IPS DF 4.7 (cell line): ENCODE measurements around the gene TSHB.
"Not testable (repeated sequence)": the region's sequence is repeated elsewhere in the genome, so short reads cannot be mapped to it uniquely, and the experiment has no call there.

Experiments
- DNase-seq: peaks from one replicate; pipeline ENCODE4 v3.0.0-alpha.2; 2013; ENCODE audit warnings: low spot score; ENCODE audit errors: extremely low read depth

Gene TSHB

GRCh38 chr1:115029526-115029925, at the start of gene TSHB:
TSHB (plus strand) TSS chr1:115029826; CDS start chr1:115033363, 3,537 bp downstream.
- DNase-seq = no peak

GRCh38 chr1:114982251-114982650, 47.4 kb upstream of the TSHB start:
- DNase-seq = no peak

- no peak for DNase-seq
Observed at GRCh38 chr1:114986286-114986685, 43.3 kb upstream of the TSHB start.

- DNase-seq = no peak
Observed at GRCh38 chr1:114988095-114988494, 41.5 kb upstream of the TSHB start.

- no peak for DNase-seq
Observed at GRCh38 chr1:114997510-114998289, 31.9 kb upstream of the TSHB start.

GRCh38 chr1:115006191-115006590, 23.4 kb upstream of the TSHB start:
- no peak for DNase-seq

- DNase-seq = no peak
Observed at GRCh38 chr1:115012006-115012405, 17.6 kb upstream of the TSHB start.

GRCh38 chr1:115012434-115012833, 17.2 kb upstream of the TSHB start:
- no peak for DNase-seq

GRCh38 chr1:115013792-115014191, 15.8 kb upstream of the TSHB start:
- no peak for DNase-seq

GRCh38 chr1:115019549-115019948, 10.1 kb upstream of the TSHB start:
- not testable (repeated sequence) for DNase-seq

- DNase-seq = no peak
Observed at GRCh38 chr1:115021145-115021544, 8.5 kb upstream of the TSHB start.

- DNase-seq = no peak
Observed at GRCh38 chr1:115023593-115023992, 6.0 kb upstream of the TSHB start.

- no peak for DNase-seq
Observed at GRCh38 chr1:115031595-115031994, 2.0 kb downstream of the TSHB start.

- no peak for DNase-seq
Observed at GRCh38 chr1:115035652-115036051, 6.0 kb downstream of the TSHB start.

- DNase-seq = no peak
Observed at GRCh38 chr1:115036814-115037507, 7.3 kb downstream of the TSHB start.

- DNase-seq = no peak
Observed at GRCh38 chr1:115040501-115040900, 10.9 kb downstream of the TSHB start.

GRCh38 chr1:115041654-115042053, 12.0 kb downstream of the TSHB start:
- DNase-seq = no peak

- DNase-seq = no peak
Observed at GRCh38 chr1:115046751-115047150, 17.1 kb downstream of the TSHB start.

GRCh38 chr1:115051850-115052249, 22.2 kb downstream of the TSHB start:
- no peak for DNase-seq

GRCh38 chr1:115052454-115053083, 22.9 kb downstream of the TSHB start:
- DNase-seq = peak; percentile 30

- DNase-seq = no peak
Observed at GRCh38 chr1:115056395-115056798, 26.8 kb downstream of the TSHB start.

- no peak for DNase-seq
Observed at GRCh38 chr1:115057661-115058254, 28.1 kb downstream of the TSHB start.
